Lower lobe of right lung (tissue), 2 donors: Measurements from ENCODE around the gene SH3GL3. TPM values are rescaled to one million over a fixed set of nuclear protein-coding genes. Genes with fewer than 3 reads are reported as not detected.

ENCODE experiments used
- ATAC-seq, 2 donors: fragments of 200-7000 bp; cut with Tn5 transposase; one replicate each; pipeline ENCODE4 v1.9.1; 2020 to 2022; ENCODE audit warnings: mild to moderate bottlenecking in 2 of 2, moderate library complexity in 2 of 2
- DNase-seq: peaks from one replicate; pipeline ENCODE4 v3.0.0-alpha.2; 2020
- H3K27ac ChIP-seq: fragments of 200-600 bp; one replicate; pipeline ENCODE4 v1.8.0; 2022
- H3K27me3 ChIP-seq: fragments of 200-600 bp; one replicate; pipeline ENCODE4 v1.8.0; 2022; ENCODE audit warnings: low read depth
- H3K36me3 ChIP-seq: fragments of 200-600 bp; one replicate; pipeline ENCODE4 v1.8.0; 2022; ENCODE audit warnings: mild to moderate bottlenecking
- H3K4me1 ChIP-seq: fragments of 200-600 bp; one replicate; pipeline ENCODE4 v1.8.0; 2022
- H3K4me3 ChIP-seq: fragments of 200-600 bp; one replicate; pipeline ENCODE4 v1.8.0; 2022; ENCODE audit warnings: mild to moderate bottlenecking
- H3K9me3 ChIP-seq: fragments of 200-600 bp; one replicate; pipeline ENCODE4 v1.8.0; 2022
- CTCF ChIP-seq: fragments of 200-600 bp; IDR thresholded peaks from one replicate; pipeline ENCODE4 v1.8.0; 2022; ENCODE audit warnings: antibody characterized with exemption, mild to moderate bottlenecking
- intact Hi-C: fragments of 100-400 bp; cut with DNase I; formaldehyde crosslinking; loops from one replicate; pipeline ENCODE4 v1.11.0; 2022
- total RNA-seq: library from RNA; stranded (reverse); fragmentation: NEBNext Ultra II Directional; extraction: Animal tissue kit (Norgen Biotek cat#: 25700); gene quantifications from one replicate; pipeline ENCODE4 v1.2.1, GENCODE V29; 2021
- donor health status: DM: no; HTN: yes; CAD: no; lungs with severe emphysema.

SH3GL3 gene
- total RNA-seq, 1 donor from 2014 or later = 2.6 TPM

GRCh38 chr15:83514584-83514983, 67.4 kb downstream of the SH3GL3 start:
- Histone ChIP-seq H3K27ac (no peak overlapping the region), H3K36me3 (no peaks in the 10 kb centered on the region), H3K9me3 (no peaks in the 10 kb centered on the region), H3K27me3 (no peaks in the 10 kb centered on the region), H3K4me3 (no peak overlapping the region), H3K4me1 (no peaks in the 10 kb centered on the region)
- DNase-seq (no peak), ATAC-seq (no peak)
- no peak for TF ChIP-seq CTCF
- intact Hi-C loops = no loop called here

- ATAC-seq (no peak), DNase-seq (no peak)
- intact Hi-C loops = no loop called here
- TF ChIP-seq CTCF = no peak
- Histone ChIP-seq H3K27me3 (no peaks in the 10 kb centered on the region), H3K4me3 (no peak overlapping the region), H3K36me3 (no peaks in the 10 kb centered on the region), H3K27ac (no peak overlapping the region), H3K4me1 (no peaks in the 10 kb centered on the region), H3K9me3 (no peaks in the 10 kb centered on the region)
Measured at GRCh38 chr15:83515164-83515563, 68.0 kb downstream of the SH3GL3 start.

- Histone ChIP-seq H3K27me3 (peaks cover 3% of the 10 kb centered on the region), H3K4me1 (no peaks in the 10 kb centered on the region), H3K27ac (no peak overlapping the region), H3K4me3 (no peak overlapping the region), H3K36me3 (no peaks in the 10 kb centered on the region), H3K9me3 (no peaks in the 10 kb centered on the region)
- ATAC-seq (no peak), DNase-seq (no peak)
- intact Hi-C loops = no loop called here
- no peak for TF ChIP-seq CTCF
Measured at GRCh38 chr15:83516935-83517334, 69.8 kb downstream of the SH3GL3 start.

GRCh38 chr15:83526319-83526718, 79.2 kb downstream of the SH3GL3 start:
- intact Hi-C loops = no loop called here
- H3K27me3 ChIP-seq = peaks cover 3% of the 10 kb centered on the region
- H3K9me3 ChIP-seq = peaks cover 12% of the 10 kb centered on the region
- no peak overlapping the region for H3K27ac ChIP-seq
- DNase-seq (no peak), ATAC-seq (no peak)
- H3K4me3 ChIP-seq = no peak overlapping the region
- H3K4me1 ChIP-seq = no peaks in the 10 kb centered on the region
- H3K36me3 ChIP-seq = no peaks in the 10 kb centered on the region
- TF ChIP-seq CTCF = no peak

- no peak for ATAC-seq
- H3K27ac ChIP-seq = no peak overlapping the region
- no peak overlapping the region for H3K4me3 ChIP-seq
- DNase-seq = no peak
- no peaks in the 10 kb centered on the region for H3K4me1 ChIP-seq
- H3K9me3 ChIP-seq = peaks cover 5% of the 10 kb centered on the region
- no peaks in the 10 kb centered on the region for H3K36me3 ChIP-seq
- intact Hi-C loops = no loop called here
- H3K27me3 ChIP-seq = no peaks in the 10 kb centered on the region
- TF ChIP-seq CTCF = no peak
Measured at GRCh38 chr15:83533410-83533962, 86.3 kb downstream of the SH3GL3 start.

GRCh38 chr15:83537606-83538005, 90.5 kb downstream of the SH3GL3 start:
- Histone ChIP-seq H3K4me1 (no peaks in the 10 kb centered on the region), H3K9me3 (no peaks in the 10 kb centered on the region), H3K4me3 (no peak overlapping the region), H3K27me3 (no peaks in the 10 kb centered on the region), H3K36me3 (no peaks in the 10 kb centered on the region), H3K27ac (no peak overlapping the region)
- TF ChIP-seq CTCF = no peak
- intact Hi-C loops = no loop called here
- ATAC-seq (no peak), DNase-seq (no peak)
